Cardiac fibroblast (primary cell): ENCODE measurements around the gene ARHGAP26.

Experiments used
- DNase-seq, 2 donors: peaks; one replicate each; pipeline versions ENCODE4 v3.0.0 to v3.0.0-alpha.2; 2010; ENCODE audit warnings: low read depth in 2 of 2
- H3K4me3 ChIP-seq, 2 donors: replicated peaks in 1 of 2; 1 replicate in 1 of 2; 2 replicates in 1 of 2; pipeline ENCODE4 v1.5.1; 2011; ENCODE audit warnings: low read depth in 2 of 2, low read length in 2 of 2, mild to moderate bottlenecking in 2 of 2, moderate library complexity in 1 of 2
- CTCF ChIP-seq: IDR thresholded peaks from one replicate; pipeline ENCODE4 v1.5.1; 2011; ENCODE audit warnings: low read depth, mild to moderate bottlenecking, low read length, inconsistent platforms

Gene ARHGAP26

DNA sequence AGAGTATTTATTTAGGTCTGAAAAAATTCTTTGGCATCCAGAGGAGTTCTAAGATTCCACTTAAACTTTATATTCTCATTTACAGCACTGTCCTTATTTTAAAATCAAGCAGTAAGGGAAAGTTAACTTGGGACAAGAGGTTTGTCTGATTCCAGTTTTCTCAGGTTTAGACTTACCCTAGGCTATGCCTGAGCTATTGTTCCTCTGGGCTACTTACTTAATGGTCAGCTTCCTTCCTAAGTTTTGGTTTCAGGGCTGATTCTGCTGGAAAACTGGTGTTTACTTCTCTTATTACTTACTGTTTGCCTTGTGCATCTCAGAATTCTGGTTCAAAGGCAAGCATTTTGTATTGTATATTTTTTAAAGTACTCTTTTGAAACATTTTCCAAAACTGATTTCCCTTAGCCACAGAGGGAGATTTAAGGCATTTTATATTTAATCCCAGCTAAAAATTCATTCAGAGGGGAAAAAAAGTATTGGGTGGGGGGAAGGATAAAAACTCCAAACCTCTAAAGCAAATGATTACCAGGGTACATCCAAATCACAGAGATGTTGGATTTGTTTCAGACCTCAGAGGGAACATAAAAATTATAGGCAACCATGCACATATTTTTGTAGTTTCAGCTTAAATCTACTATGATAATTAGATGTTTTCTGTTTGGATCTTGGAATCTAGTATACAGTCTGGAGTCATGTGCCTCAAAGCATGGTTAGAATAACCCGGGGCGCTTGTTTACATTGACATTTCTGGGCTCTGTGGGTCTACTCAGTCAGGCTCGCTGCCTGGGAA lies 290.0 kb downstream of the ARHGAP26 start:
- H3K4me3 ChIP-seq = no peak overlapping the region
- TF ChIP-seq CTCF = no peak
- DNase-seq = no peak

- no peak for TF ChIP-seq CTCF
- DNase-seq = peak; percentile 26 to 84
- H3K4me3 ChIP-seq = no peak overlapping the region
Measured at GRCh38 chr5:143061161-143061945, 291.2 kb downstream of the ARHGAP26 start.

DNA sequence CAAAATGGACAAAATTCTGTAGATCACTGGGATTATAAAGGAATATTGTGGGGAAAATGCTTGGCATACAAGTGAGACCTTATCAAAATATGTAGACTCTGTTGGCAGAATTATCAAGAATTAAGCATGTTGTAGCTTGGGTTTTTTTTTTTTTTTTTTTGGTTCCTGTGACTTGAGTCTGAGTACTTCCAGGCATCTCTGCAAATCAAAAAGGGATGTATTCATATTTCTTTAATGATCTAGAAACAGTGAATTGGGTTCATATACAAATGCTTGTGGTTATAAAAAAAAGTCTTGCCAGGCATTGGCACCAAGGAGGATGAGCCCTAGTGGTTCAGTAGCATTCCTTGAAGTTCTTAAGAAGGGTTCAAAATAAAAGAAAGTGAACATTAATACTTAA lies 292.2 kb downstream of the ARHGAP26 start:
- no peak for TF ChIP-seq CTCF
- no peak overlapping the region for H3K4me3 ChIP-seq
- no peak for DNase-seq

DNA sequence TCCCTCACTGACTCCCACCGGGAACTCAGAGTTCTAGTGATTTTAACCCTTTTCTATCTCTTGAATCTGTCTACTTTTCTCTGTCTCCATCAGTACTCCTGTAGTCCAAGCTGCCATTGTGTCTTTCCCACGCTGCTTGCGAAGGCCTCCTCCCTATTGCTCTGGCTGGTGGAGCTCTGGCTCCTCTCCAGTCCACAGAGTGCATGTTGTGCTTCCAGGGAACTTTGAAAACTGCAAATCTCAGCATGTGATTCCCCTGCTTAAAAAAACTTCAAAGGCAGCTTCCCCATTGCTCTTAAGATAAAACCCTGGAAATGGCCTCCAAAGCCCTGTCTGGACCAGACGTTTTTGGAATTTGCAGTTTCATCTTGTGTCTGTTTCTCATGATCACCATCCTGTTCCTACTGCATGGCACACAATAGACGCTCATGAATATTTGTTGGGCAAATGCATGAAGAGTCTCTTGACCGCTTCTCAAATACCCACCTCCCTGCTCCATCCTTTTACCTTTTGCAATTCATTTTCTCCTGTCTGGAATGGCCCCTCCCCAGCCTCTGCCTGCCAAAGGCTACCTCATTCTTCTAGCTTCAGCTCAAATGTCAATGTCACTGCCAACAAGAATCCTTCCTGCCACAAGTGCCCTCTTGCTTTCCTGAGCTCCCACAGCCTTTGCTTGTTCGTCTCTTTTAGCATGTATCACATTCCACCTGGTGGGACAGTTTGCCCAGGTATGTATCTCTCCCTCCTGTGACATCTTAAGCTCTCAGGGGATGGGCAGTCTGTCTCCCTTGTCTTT lies 293.2 kb downstream of the ARHGAP26 start:
- DNase-seq = peak; percentile 47 to 67
- no peak for TF ChIP-seq CTCF
- no peak overlapping the region for H3K4me3 ChIP-seq

DNA sequence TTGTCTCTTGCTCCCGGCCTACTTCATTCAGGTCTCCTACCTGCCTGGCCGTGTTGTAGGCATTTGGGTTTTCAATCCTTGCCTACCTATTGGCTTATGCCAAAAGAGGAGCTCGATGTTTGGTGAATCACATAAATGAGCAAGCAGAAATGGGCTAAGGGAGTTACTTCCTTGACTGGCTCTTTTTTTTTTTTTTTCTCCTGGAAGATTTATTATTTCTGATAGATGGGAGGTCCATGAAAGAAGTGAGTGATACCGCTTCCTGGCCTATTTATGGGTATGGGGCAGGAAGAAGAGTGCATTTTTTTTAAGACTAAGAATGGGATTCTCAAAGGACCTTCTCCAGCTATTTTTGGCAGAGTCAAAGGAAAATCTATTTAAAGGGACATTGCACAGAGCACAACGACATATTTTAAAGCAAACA lies 294.1 kb downstream of the ARHGAP26 start:
- DNase-seq = peak; percentile 69 to 80
- no peak overlapping the region for H3K4me3 ChIP-seq
- no peak for TF ChIP-seq CTCF

DNA sequence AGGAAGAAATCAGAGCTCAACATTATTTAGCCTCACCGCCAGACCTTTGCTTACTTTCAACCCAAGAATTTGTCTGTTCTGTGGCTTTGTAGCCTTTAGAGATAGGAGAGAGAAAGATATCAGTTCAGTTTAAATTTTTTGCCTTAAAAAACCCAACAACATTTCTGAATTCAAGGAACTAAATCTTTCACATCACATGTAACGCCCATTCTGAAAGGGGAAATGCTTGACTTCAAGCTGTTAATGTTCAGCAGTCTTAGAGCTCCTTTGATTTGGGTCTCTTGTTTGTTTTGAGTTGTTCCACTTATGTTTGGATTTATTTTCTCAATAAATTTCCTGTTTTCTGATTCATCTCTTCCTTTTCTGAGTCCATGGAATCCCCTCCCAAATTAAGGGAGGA lies 294.5 kb downstream of the ARHGAP26 start:
- TF ChIP-seq CTCF = no peak
- DNase-seq = peak; percentile 34 to 46
- H3K4me3 ChIP-seq = no peak overlapping the region
